ENCODE results near the gene ACMSD.

DNA sequence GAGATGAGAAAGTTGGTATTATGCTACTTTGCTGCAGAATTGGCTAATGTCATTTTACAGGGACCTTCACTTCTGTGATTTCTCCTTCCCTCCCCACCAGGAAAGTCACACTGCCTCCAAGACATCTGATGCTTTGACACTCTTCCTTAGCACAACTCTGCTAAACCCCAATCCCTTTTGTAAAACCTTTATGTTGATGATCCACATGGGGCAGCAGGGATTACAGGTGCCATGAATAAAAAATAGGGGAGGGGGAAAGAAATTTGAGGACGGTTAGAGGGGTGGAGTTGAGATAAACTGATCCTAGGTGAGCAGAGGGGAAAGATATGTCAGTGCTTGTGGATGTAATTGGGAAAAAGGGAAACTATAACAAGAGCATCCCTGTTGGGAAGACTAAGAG is 106.6 kb downstream of the ACMSD start:
- TF ChIP-seq, protein P1, sequence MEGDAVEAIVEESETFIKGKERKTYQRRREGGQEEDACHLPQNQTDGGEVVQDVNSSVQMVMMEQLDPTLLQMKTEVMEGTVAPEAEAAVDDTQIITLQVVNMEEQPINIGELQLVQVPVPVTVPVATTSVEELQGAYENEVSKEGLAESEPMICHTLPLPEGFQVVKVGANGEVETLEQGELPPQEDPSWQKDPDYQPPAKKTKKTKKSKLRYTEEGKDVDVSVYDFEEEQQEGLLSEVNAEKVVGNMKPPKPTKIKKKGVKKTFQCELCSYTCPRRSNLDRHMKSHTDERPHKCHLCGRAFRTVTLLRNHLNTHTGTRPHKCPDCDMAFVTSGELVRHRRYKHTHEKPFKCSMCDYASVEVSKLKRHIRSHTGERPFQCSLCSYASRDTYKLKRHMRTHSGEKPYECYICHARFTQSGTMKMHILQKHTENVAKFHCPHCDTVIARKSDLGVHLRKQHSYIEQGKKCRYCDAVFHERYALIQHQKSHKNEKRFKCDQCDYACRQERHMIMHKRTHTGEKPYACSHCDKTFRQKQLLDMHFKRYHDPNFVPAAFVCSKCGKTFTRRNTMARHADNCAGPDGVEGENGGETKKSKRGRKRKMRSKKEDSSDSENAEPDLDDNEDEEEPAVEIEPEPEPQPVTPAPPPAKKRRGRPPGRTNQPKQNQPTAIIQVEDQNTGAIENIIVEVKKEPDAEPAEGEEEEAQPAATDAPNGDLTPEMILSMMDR (IDR thresholded peaks at IDR 0.05; ENCODE audit: poor library complexity, severe bottlenecking) = no peak
- TF ChIP-seq EZH2 (IDR thresholded peaks at IDR 0.05; ENCODE audit: borderline replicate concordance, insufficient read depth, low read length, poor library complexity, severe bottlenecking) = no peak
- no peak for TF ChIP-seq POLR2AphosphoS5 (IDR thresholded peaks at IDR 0.05)
- TF ChIP-seq EP300 (conservative IDR thresholded peaks at IDR 0.05; ENCODE audit: poor library complexity, severe bottlenecking) = no peak
- no peak for TF ChIP-seq RAD21 (conservative IDR thresholded peaks at IDR 0.05)
- TF ChIP-seq, protein P2, sequence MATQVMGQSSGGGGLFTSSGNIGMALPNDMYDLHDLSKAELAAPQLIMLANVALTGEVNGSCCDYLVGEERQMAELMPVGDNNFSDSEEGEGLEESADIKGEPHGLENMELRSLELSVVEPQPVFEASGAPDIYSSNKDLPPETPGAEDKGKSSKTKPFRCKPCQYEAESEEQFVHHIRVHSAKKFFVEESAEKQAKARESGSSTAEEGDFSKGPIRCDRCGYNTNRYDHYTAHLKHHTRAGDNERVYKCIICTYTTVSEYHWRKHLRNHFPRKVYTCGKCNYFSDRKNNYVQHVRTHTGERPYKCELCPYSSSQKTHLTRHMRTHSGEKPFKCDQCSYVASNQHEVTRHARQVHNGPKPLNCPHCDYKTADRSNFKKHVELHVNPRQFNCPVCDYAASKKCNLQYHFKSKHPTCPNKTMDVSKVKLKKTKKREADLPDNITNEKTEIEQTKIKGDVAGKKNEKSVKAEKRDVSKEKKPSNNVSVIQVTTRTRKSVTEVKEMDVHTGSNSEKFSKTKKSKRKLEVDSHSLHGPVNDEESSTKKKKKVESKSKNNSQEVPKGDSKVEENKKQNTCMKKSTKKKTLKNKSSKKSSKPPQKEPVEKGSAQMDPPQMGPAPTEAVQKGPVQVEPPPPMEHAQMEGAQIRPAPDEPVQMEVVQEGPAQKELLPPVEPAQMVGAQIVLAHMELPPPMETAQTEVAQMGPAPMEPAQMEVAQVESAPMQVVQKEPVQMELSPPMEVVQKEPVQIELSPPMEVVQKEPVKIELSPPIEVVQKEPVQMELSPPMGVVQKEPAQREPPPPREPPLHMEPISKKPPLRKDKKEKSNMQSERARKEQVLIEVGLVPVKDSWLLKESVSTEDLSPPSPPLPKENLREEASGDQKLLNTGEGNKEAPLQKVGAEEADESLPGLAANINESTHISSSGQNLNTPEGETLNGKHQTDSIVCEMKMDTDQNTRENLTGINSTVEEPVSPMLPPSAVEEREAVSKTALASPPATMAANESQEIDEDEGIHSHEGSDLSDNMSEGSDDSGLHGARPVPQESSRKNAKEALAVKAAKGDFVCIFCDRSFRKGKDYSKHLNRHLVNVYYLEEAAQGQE (IDR thresholded peaks at IDR 0.05; ENCODE audit: borderline replicate concordance) = no peak
- TF ChIP-seq TAF1 (IDR thresholded peaks at IDR 0.05; ENCODE audit: low read depth) = no peak
- no peak for TF ChIP-seq SMC3 (conservative IDR thresholded peaks at IDR 0.05; ENCODE audit: poor library complexity)
- TF ChIP-seq MXI1 (conservative IDR thresholded peaks at IDR 0.05; ENCODE audit: poor library complexity, severe bottlenecking) = no peak

Measured in neural cell (in vitro differentiated cells).